ENCODE measurements around the gene PRAMEF25.
"Not testable (repeated sequence)": the region's sequence is repeated elsewhere in the genome, so short reads cannot be mapped to it uniquely, and the experiment has no call there.

The PRAMEF25 gene

GRCh38 chr1:13070474-13070873 is at the start of gene PRAMEF25:
Gene PRAMEF25, plus strand, starts transcription at chr1:13070774. Its CDS starts 2,920 bp downstream, at chr1:13073694.
- not testable (repeated sequence) for DNase-seq

GRCh38 chr1:13056475-13056874 is 14.1 kb upstream of the PRAMEF25 start, which contains the start of gene PRAMEF27:
Gene PRAMEF27, minus strand, starts transcription at chr1:13056575. Its CDS starts 2,916 bp downstream, at chr1:13053659.
- not testable (repeated sequence) for DNase-seq

- DNase-seq, result not testable (repeated sequence)
Measured at GRCh38 chr1:13116754-13117153, 46.2 kb downstream of the PRAMEF25 start, which contains the start of gene HNRNPCL2. Gene HNRNPCL2, minus strand, starts transcription at chr1:13116854. Its CDS starts 454 bp downstream, at chr1:13116400.

Measured in RPMI8226 (cell line).